GM13977 (cell line): ENCODE measurements around the gene DCAF7.

Experiments
- DNase-seq: peaks from one replicate; pipeline ENCODE4 v3.0.0; 2012; ENCODE audit warnings: low spot score
- CTCF ChIP-seq: IDR thresholded peaks from 2 replicates; pipeline ENCODE4 v1.5.1; 2012; ENCODE audit warnings: mild to moderate bottlenecking, control low read depth; ENCODE audit not compliant: insufficient read depth; ENCODE audit errors: extremely low read depth, missing control alignments
- in situ Hi-C: fragments of 300-500 bp; cut with MboI; formaldehyde crosslinking; loops from one replicate; pipeline ENCODE4 v1.12.0; 2022; ENCODE audit warnings: low sequenced_read_pairs, low pct_unique_long_range_greater_than_20kb, mixed read lengths, inconsistent platforms; ENCODE audit not compliant: unreplicated experiment

The DCAF7 gene

GRCh38 chr17:63567229-63567628 is 17.0 kb downstream of the DCAF7 start:
- in situ Hi-C loops, result no loop called here
- TF ChIP-seq CTCF, result no peak
- no peak for DNase-seq

- in situ Hi-C loops, result no loop called here
- DNase-seq, result no peak
- TF ChIP-seq CTCF, result no peak
Measured at GRCh38 chr17:63568563-63568962, 18.3 kb downstream of the DCAF7 start.

DNA sequence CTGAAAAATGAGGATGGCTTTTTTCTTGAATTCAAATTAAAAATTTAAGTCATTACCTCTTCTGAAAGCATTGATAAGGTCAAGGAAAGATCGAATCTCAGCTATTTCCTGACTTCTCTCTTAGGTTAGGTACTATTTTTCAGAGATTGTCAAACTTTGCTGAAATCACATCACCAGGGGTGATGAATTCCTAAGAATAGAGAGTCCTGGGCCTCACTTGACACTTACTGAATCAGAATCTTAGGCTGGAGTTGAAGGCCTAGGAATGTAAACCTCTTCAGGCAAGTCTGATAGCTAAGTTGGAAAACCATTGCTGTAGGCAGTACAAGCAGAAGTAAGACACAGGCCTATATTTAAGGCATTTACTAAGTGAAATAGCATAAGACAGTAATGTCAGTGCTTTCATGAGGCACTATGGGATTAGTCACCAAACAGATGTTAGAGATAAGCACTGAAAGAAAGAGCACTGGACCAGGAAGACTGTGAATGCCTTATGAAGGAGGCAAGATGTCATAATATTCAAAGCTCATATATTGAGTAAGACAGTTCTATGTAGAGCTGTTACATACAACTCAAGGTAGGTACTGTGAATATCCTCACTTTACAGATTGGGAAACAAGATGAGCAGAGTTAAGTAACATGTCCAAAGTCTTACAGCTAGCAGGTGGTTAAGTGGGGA is 21.5 kb downstream of the DCAF7 start:
- in situ Hi-C loops, result no loop called here
- TF ChIP-seq CTCF, result no peak
- no peak for DNase-seq

GRCh38 chr17:63573634-63574033 is 23.4 kb downstream of the DCAF7 start:
- DNase-seq, result no peak
- in situ Hi-C loops, result no loop called here
- peak; percentile 4 for TF ChIP-seq CTCF

DNA sequence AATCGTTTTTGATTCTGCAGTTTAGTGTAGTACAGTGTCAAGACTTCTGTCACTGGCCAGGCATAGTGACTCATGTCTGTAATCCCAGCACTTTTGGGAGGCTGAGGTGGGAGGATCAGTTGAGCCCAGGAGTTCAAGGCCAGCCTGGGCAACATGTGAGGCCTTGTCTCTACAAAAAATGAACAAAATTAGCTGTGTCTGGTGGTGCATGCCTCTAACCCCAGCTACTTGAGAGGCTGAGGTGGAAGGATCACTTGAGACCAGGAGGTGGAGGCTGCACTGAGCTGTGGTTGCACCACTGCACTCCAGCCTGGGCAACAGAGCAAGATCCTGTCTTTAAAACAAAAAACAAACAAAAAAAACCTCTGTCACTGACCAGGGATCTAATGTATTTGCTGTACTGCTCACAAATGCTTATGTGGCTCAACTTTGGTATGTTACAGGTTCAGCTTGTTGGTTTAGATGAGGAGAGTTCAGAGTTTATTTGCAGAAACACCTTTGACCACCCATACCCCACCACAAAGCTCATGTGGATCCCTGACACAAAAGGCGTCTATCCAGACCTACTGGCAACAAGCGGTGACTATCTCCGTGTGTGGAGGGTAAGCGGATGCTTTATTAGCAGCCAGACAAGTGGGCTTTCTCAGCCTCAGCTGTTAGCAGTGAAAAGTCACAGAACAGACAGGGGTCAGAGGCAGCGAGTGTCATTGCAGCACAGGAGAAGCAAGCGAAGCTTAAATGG is 27.9 kb downstream of the DCAF7 start:
- no peak for DNase-seq
- in situ Hi-C loops, result no loop called here
- TF ChIP-seq CTCF, result no peak

DNA sequence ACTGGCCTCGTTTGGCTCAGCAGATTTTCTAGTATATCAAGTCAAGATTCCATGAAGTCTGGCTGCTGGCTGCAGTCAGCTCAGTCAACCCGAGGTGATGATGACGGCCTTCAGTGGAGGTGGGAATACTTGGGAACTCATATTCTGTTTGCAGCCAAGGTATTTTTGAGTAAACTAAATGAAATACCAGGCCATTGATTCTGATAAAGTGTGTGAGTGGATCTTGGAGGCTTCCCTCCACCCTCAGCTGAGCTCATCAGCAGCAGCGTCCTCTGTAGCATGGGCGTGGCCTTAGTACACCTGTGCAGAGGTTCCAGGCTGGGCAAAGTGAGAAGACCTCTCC is 28.5 kb downstream of the DCAF7 start:
- in situ Hi-C loops, result no loop called here
- no peak for TF ChIP-seq CTCF
- no peak for DNase-seq
